M059J (cell line): Measurements from ENCODE around the gene RER1. TPM values are rescaled to one million over a fixed set of nuclear protein-coding genes. Genes with fewer than 3 reads are reported as not detected.

ENCODE experiments used
- DNase-seq: peaks from one replicate; pipeline ENCODE4 v3.0.0-alpha.2; 2012; ENCODE audit warnings: low read depth
- total RNA-seq: library from RNA; depleted of rRNA; stranded (reverse); fragments of >200 nt; shearing (Covaris generic); gene quantifications from 2 replicates; pipeline ENCODE4 v1.2.3, GENCODE V29; 2014

The RER1 gene
- total RNA-seq, 1 experiment from 2014 or later = 233 TPM

DNA sequence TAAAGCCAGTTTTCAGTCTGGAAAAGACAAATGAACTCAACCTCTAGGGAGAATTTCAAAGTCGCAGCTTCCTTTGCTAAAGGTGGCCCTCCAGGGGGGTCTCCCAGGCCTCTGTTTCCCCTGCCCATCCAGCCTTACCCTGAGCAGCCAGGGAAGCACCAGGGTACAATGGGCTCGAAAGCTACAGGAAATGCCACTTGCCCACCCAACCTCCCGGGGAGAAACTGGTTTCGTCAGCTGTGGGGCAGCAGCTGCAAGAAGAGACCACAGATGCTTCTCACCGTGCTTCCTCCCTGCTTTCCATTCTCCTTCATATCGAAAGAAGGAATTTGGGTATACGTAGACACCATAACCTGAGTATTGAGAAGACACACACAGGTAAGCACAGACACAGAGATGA, 2.0 kb upstream of the RER1 start:
- no peak for DNase-seq

GRCh38 chr1:2391931-2392509, 379 bp downstream of the RER1 start:
- no peak for DNase-seq

DNA sequence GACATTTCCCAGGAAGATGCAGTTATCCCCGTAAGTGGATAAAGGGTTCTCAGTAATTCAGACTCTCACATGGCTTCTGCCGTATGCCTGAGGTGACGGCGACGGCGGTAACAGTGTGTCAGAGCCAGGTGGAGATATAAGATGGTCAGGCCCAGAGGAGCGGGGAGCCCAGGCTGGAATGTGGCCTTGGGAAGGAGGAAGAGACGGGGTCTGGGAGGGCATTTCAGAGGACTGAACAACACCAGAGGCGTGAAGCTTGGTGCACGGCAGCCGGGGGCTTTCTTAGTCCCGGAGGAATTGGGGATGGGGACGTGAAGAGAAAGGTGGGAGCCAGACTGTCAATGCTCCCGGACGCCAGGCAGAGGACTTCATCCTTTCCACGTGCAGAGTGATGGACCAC, 1.0 kb downstream of the RER1 start:
- DNase-seq = no peak

- DNase-seq = no peak
These were observed 1.8 kb downstream of the RER1 start for GRCh38 chr1:2393471-2393877.

GRCh38 chr1:2394220-2394619, 2.6 kb downstream of the RER1 start:
- no peak for DNase-seq

DNA sequence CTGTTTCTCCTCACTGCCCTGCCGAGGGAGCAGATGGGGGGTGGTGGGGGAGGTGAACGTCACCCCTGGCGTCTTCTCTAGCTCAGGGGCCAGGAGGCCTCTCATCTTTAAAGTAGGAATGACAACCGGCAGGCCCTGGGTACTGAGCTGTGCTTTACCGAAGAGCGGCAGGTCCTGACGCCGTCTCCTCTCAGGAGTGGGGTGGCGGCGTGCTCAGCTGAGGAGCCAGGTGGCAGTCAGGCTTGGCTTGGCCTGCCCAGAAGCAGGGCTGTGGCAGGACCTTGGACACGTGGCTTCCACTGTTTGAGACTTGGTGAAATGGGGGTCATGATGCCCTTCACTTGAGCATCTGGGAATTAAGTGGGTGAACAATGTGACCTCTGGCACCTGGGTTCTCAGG, 3.1 kb downstream of the RER1 start:
- DNase-seq = no peak

DNA sequence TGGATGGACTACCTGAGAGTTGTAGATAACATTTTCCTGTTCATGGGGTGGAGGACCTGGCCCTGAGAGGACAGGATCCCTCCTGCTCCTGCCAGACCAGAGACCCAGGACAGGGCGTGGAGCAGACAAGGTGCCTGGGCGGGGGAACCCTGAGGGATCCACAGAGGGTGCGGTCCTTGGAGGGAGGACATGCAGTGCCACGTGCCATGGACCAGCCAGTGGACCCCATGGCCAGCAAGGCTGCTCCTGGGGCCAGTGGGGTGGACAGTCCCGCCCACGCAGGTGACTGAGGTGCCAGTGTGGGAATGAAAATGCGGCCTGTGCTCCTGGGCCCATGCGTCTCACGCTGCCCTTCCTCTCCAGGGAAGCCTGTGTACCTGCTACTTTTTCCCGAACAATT, 3.6 kb downstream of the RER1 start:
- DNase-seq = no peak

GRCh38 chr1:2396059-2396458, 4.4 kb downstream of the RER1 start:
- no peak for DNase-seq

DNA sequence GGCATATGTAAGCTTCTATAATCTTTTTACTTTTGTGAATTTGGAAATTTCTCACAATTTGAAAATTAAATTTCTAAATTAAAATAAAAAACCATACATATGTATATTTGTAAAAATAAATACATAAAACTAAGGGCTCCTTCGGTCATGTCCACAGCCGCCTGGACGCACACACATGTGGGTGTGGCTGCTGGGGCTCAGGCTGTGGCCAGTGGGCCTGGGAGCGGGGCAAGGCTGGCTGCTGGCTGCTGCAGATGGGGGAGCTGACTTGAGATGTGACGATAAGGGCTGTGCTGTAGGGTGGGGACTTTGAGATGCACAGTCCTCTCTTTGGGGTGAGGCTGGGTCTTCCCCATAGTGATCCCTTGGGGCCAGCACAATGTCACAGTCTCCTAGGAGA, 4.8 kb downstream of the RER1 start:
- no peak for DNase-seq

- DNase-seq = no peak
These were observed 5.5 kb downstream of the RER1 start for GRCh38 chr1:2397007-2397679.

DNA sequence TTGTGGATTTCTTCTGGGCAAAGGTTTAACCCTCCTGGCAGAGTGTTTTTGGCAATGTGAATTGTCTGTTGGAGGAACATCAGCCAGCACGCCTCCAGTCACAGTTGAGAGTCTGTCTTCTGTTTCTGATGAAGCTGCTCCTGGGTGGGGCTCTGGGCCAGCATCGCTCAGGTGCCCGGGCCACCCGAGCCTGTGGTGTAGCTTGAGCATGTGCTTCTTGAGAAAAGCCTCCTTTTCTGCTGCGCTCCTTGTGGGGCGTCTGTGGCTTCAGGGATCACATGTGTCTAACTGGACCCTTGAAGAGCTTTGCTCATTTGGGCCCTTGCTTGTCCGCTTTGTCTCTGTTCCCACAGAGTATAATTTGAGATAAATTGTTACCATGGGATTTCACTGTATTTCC, 7.2 kb downstream of the RER1 start:
- DNase-seq = no peak

DNA sequence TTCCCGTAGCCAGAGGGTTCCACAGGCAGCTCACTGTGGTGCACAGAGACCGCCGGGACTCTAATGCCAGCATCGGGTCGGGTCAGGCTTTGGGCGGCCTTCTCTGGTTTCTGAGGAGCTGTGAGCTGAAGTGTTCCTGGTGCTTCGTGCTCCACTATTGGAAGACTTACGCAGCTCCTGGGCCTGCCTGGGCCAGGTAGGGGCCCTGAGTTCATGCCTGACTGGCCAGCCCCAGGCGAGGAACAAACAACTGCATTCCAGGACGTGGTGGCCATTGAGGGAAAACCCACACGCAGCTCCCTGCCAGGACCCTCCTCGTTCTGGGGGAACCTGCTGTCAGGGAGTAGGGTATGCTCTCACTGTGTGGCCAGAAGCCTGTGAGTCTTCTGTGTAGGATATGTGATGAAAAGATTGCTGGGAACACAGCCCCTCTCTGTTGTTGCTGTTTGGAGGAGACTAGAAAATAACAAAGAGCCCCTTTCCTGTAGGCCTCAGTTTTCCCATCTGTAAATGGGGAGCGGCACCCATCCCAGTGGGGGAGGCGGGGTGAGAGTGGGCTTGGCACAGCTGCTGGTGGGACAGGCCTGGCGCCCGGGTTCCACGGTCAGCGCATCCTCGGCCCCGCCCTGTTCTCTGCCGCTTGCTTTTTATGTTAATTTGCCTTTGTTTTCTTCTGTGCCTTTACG, 8.4 kb downstream of the RER1 start:
- no peak for DNase-seq

DNA sequence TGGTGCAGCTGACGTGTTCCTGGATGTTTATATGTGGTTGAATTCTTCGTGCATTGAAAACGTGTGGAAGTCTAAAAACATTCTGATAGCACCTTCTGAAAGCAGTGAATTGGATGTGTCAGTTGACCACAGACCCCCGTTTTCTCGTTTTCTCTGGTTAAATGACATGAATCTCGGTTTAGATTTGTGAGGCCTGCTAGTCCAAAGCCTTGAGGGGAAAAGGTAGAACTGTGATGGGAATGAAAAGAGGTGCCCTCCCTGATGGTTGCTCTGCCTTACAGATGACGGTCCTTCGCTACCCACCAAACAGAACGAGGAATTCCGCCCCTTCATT, 8.9 kb downstream of the RER1 start:
- DNase-seq = no peak

- DNase-seq = no peak
These were observed 9.5 kb downstream of the RER1 start for GRCh38 chr1:2400950-2401649.

DNA sequence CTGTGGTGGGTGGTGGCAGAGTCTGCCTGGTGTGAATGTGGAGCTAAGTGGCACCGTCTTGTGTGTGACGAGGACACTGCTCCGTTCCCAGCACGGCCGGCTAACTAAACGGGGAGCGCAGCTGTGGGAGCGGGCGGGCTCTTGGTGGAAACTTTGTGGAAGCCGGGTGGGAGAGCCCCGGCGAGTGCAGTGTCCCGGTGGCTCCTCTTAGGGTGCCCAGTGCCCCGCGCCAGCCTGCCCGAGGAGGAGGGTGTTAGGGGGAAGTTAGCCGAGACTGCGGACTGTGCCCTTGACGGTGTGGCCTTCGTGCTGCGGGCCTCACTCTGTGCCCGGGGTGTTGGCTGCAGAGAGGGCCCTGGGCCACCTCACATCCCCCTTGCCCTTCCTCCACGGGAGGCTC, 10.8 kb downstream of the RER1 start:
- no peak for DNase-seq

DNA sequence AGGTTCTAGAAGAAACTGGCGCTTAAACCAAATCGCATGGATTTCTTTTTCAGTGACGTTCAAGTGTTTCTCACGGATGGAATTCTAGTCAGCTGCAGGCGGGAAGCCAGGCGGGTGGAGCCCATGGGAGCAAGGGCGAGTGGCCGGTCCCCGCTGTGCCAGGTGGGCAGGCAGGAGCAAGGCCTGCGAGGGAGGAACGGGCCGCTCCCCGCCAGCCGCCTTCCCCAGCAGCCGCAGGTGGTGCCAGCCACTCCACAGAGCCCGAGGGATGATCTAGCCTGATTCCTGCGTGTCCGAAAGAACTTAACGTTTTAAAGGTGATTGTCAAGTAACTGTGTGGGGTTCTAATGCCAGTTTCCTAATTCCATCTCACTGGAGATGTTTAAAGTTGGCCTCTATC, 11.6 kb downstream of the RER1 start:
- DNase-seq = no peak

DNA sequence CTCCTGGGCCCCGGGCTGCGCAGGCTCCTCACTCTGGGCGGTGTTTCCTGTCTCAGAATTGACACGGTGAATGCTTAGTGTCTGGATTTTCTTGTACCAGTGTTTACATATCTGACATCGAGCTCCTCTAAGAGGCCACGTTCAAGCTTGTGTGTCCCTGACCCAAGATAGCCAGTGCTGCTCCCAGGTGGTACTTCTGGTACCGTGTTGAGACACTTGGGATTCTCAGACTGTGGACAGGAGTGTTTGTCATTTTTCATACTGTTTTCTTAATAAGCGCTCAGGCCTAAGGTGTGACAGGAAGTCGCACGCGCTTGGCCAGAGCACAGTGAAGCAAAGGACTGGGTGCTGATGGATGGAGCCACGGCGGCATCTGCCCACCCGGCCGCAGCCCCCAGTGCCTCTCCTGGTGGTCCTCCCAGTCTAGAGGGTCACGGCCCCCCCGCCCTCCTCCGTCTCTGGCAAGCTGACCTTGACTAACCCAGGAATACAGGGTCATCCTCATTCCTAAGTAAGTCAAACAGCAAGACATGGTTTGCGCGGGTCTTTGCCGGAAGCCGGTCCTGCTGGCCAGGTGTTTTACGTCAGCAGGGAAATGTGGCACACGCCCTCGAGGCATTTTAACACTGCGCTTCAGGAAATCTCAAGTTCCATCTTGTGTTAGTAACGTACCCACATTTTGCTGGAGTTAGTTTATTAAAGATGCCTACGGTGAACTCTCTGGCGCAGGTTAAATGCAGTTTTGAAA, 12.7 kb downstream of the RER1 start:
- DNase-seq = no peak

- DNase-seq = no peak
These were observed 13.4 kb downstream of the RER1 start for GRCh38 chr1:2404890-2405511.

DNA sequence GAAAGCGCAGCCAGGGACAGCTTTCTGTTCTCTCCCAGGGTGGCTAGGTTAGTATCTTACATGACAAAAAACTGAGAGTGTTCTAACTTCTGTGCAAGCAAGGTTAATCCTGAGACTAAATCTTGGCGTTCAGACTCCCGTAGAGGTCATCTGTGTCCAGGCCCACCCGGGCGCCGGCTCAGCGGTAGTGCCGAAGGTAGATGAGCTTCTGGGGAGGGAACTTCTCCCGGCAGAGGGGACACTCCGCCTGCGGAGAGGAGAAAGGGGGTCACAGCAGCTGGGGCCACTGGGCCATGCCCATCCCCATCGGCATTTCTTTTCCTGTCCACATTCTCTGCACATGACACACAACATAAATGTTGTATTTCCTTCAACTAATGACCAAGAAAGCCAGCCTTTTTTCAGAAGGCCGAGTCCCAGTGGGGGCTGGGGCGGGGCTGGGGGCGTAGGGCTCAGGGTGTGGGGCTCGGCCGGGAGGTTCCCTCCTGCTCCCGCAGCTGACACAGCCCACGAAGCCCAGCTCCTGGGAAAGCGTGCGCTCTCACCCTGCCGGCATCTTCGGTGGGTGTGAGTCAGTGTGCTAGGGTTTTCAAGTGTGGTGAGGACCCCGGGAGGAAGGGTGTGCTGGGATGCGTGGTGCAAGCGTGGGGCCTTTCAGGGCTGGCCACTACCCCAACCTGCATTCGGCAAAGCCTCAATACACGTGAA, 14.1 kb downstream of the RER1 start:
- DNase-seq = no peak

DNA sequence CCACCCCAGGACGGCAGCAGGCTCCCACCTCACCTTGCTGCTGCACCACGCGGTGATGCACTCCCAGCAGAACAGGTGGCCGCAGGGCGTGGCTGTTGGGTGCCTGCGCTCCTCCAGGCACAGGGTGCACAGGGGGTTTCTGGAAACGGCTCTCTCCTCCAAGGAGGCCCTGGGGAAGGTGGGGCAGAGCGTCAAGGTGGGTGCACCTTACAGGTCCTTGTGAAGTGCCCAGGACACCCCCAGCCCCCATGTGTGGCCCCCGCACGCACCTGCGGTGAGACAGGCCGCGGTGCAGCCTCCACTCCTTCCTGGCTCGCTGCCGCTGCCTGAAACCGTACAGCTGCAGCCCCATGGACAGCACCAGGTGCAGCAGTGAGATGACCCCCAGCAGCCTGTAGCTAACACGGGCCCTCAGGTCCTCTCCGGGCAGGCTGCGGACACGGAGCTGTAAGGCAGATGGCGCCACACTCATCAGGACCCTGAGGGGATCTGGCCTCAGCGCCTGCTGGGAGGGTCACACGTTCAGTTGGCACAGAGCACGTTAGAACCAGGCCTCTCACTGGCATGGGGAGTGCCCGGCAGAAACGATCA, 14.9 kb downstream of the RER1 start:
- no peak for DNase-seq
